CD4-positive, alpha-beta T cell treated with Interleukin-6 for 4 hours (primary cell): ENCODE results near the gene CHST7.
A peak's percentile ranks its signal among the peaks of the same experiment; 100 is the strongest.
"Not testable (repeated sequence)": the region's sequence is repeated elsewhere in the genome, so short reads cannot be mapped to it uniquely, and the experiment has no call there.

ENCODE experiments used
- DNase-seq: peaks from one replicate; pipeline ENCODE4 v3.0.0-alpha.2; 2020; ENCODE audit warnings: mixed read lengths

CHST7 gene

GRCh38 chrX:46573331-46573891 lies at the start of gene CHST7:
TSS of gene CHST7 (plus strand) at chrX:46573765. CDS start at chrX:46573932, 167 bp downstream.
- DNase-seq, result peak; percentile 68

GRCh38 chrX:46528640-46529039 lies 44.9 kb upstream of the CHST7 start:
- DNase-seq, result not testable (repeated sequence)

- DNase-seq, result not testable (repeated sequence)
These were observed 43.7 kb upstream of the CHST7 start for GRCh38 chrX:46529740-46530403.

- DNase-seq, result not testable (repeated sequence)
These were observed 43.1 kb upstream of the CHST7 start for GRCh38 chrX:46530404-46530908.

- no peak for DNase-seq
These were observed 42.1 kb upstream of the CHST7 start for GRCh38 chrX:46531442-46531841.

GRCh38 chrX:46543441-46543840 lies 30.1 kb upstream of the CHST7 start:
- DNase-seq, result no peak

- not testable (repeated sequence) for DNase-seq
These were observed 29.0 kb upstream of the CHST7 start for GRCh38 chrX:46544527-46544926.

- peak; percentile 94 for DNase-seq
These were observed 28.2 kb upstream of the CHST7 start, which contains the start of gene ZNF674 for GRCh38 chrX:46545111-46546005. TSS of gene ZNF674 (minus strand) at chrX:46545421. CDS start at chrX:46542087, 3,334 bp downstream.

- no peak for DNase-seq
These were observed 25.7 kb upstream of the CHST7 start for GRCh38 chrX:46547857-46548256.

- DNase-seq, result no peak
These were observed 23.7 kb upstream of the CHST7 start for GRCh38 chrX:46549914-46550313.

GRCh38 chrX:46551494-46552128 lies 22.0 kb upstream of the CHST7 start:
- DNase-seq, result no peak

GRCh38 chrX:46553935-46554334 lies 19.6 kb upstream of the CHST7 start:
- DNase-seq, result no peak

- DNase-seq, result no peak
These were observed 18.6 kb upstream of the CHST7 start for GRCh38 chrX:46554942-46555341.

- DNase-seq, result no peak
These were observed 14.5 kb upstream of the CHST7 start for GRCh38 chrX:46559062-46559461.

GRCh38 chrX:46561824-46562657 lies 11.5 kb upstream of the CHST7 start:
- no peak for DNase-seq

GRCh38 chrX:46567388-46567787 lies 6.2 kb upstream of the CHST7 start:
- no peak for DNase-seq

- DNase-seq, result no peak
These were observed 3.9 kb upstream of the CHST7 start for GRCh38 chrX:46569621-46570020.

GRCh38 chrX:46571423-46572339 lies 1.9 kb upstream of the CHST7 start:
- no peak for DNase-seq

- DNase-seq, result peak; percentile 18
These were observed 1.1 kb upstream of the CHST7 start for GRCh38 chrX:46572340-46572936.
